ENCODE results near the gene CDH13. TPM values are rescaled to one million over a fixed set of nuclear protein-coding genes. Genes with fewer than 3 reads are reported as not detected.

The CDH13 gene
- total and polyA plus RNA-seq, 9 of the 15 experiments (the other 6 are each of a cell fraction or from before 2014, with no cell fraction given): 0.03 TPM; not detected in 8

DNA sequence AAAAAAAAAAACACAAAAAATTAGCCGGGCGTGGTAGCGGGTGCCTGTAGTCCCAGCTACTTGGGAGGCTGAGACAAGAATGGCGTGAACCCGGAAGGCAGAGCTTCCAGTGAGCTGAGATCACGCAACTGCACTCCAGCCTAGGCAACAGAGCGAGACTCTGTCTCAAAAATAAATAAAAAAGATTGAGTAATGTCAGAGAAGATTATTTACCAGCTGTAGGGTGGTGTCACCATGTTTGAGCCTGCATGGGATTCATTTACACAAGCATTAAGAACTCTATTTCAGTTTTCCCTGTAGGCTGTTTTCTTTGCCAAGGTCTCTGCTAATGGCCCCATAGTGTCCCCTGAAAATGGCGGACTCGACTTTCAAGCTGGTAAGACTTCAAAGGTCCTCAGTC, 575.0 kb downstream of the CDH13 start:
- no peak for FAIRE-seq
- no peaks in the 10 kb centered on the region for H3K4me1 ChIP-seq (replicated peaks in 1 of 2; ENCODE audit: control insufficient read depth in 2 of 2, insufficient read depth in 2 of 2, low read length in 2 of 2)
- H3K27me3 ChIP-seq (ENCODE audit: control insufficient read depth in 2 of 2, insufficient read depth in 2 of 2, low read length in 2 of 2): no peaks in the 10 kb centered on the region
- no peaks in the 10 kb centered on the region for H3K79me2 ChIP-seq (ENCODE audit: control insufficient read depth, insufficient read depth, low read length)
- H3K9me1 ChIP-seq (ENCODE audit: control insufficient read depth, insufficient read depth, low read length): no peaks in the 10 kb centered on the region
- H3K9ac ChIP-seq (ENCODE audit: insufficient read depth in 1 of 2, low read depth in 2 of 2, low read length in 2 of 2): no peak overlapping the region
- H3K4me2 ChIP-seq (ENCODE audit: insufficient read depth, low read length): no peak overlapping the region
- H4K20me1 ChIP-seq (replicated peaks; ENCODE audit: control insufficient read depth, insufficient read depth, low read length): no peaks in the 10 kb centered on the region
- H3K4me3 ChIP-seq: no peak overlapping the region
- ChIA-PET CTCF (ENCODE audit: low intra/inter-chr PET ratio) (no interaction called here), POLR2A (no interaction called here)
- no TSS peak for BruUV-seq (replicated peaks)
- no peak for DNase-seq (ENCODE audit: extremely low read depth in 1 of 4, low spot score in 3 of 4)
- in situ Hi-C loops (cut with MboI) (loop anchor here (10.0 kb wide), 1 partner anchor 937 kb away; no protein-coding TSS in a partner anchor), intact Hi-C loops (cut with micrococcal nuclease) (no loop called here)
- 0% methylated on average over 9 of the region's 9 CpGs for WGBS (ENCODE audit: insufficient coverage, low coverage, missing lambda C conversion rate)
- H3K27ac ChIP-seq (ENCODE audit: extremely low read depth, low read depth, low read length): no peak overlapping the region
- H3K9me3 ChIP-seq (replicated peaks; ENCODE audit: control insufficient read depth, insufficient read depth, low read depth, low read length): no peaks in the 10 kb centered on the region
- H2AFZ ChIP-seq (ENCODE audit: low read depth, low read length): no peak overlapping the region
- TF ChIP-seq ZBTB1 (CRISPR knock-in tag; IDR thresholded peaks at IDR 0.05; ENCODE audit: borderline replicate concordance, low read depth) (no peak), POLR2AphosphoS5 (IDR thresholded peaks at IDR 0.05; ENCODE audit: control insufficient read depth, insufficient read depth, low read depth, low read length) (no peak), BCL6 (CRISPR knock-in tag; IDR thresholded peaks at IDR 0.05) (no peak), ZFP91 (CRISPR knock-in tag; IDR thresholded peaks at IDR 0.05) (no peak), CTBP1 (IDR thresholded peaks at IDR 0.05; ENCODE audit: borderline replicate concordance) (no peak), FOSL1 (tag; conservative IDR thresholded peaks at IDR 0.05) (no peak), TEAD4 (IDR thresholded peaks at IDR 0.05; ENCODE audit: low read length) (no peak), TEAD4 (CRISPR knock-in tag; IDR thresholded peaks at IDR 0.05; ENCODE audit: borderline replicate concordance) (no peak), POLR3G (IDR thresholded peaks at IDR 0.05; ENCODE audit: extremely low read depth, insufficient read length, insufficient replicate concordance) (no peak), RBM14 (IDR thresholded peaks at IDR 0.05; ENCODE audit: borderline replicate concordance, insufficient read depth, low read depth, low read length) (no peak), ESRRA (IDR thresholded peaks at IDR 0.05; ENCODE audit: borderline replicate concordance, low read depth) (no peak), ZNF561 (CRISPR knock-in tag; conservative IDR thresholded peaks at IDR 0.05) (no peak), BMI1 (IDR thresholded peaks at IDR 0.05; ENCODE audit: low read length) (no peak), GABPA (tag; conservative IDR thresholded peaks at IDR 0.05; ENCODE audit: low read depth) (no peak), DNMT1 (IDR thresholded peaks at IDR 0.05) (no peak), ZBTB43 (CRISPR knock-in tag; IDR thresholded peaks at IDR 0.05) (no peak), ZNF695 (CRISPR knock-in tag; IDR thresholded peaks at IDR 0.05) (no peak), EP300 (IDR thresholded peaks at IDR 0.05; ENCODE audit: low read length) (no peak)
- TF ChIP-seq, protein P1, sequence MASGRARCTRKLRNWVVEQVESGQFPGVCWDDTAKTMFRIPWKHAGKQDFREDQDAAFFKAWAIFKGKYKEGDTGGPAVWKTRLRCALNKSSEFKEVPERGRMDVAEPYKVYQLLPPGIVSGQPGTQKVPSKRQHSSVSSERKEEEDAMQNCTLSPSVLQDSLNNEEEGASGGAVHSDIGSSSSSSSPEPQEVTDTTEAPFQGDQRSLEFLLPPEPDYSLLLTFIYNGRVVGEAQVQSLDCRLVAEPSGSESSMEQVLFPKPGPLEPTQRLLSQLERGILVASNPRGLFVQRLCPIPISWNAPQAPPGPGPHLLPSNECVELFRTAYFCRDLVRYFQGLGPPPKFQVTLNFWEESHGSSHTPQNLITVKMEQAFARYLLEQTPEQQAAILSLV (tag; IDR thresholded peaks at IDR 0.05): no peak
- ATAC-seq: no peak
- no peaks in the 10 kb centered on the region for H3K36me3 ChIP-seq (ENCODE audit: control insufficient read depth, insufficient read depth, low read length)

All from K562 (cell line).